H4 (cell line): ENCODE results near the gene CHD5. TPM values are rescaled to one million over a fixed set of nuclear protein-coding genes. Genes with fewer than 3 reads are reported as not detected.
A peak's percentile ranks its signal among the peaks of the same experiment; 100 is the strongest.

Source experiments
- DNase-seq: peaks from one replicate; pipeline ENCODE4 v3.0.0-alpha.2; 2015; ENCODE audit warnings: low spot score
- total RNA-seq: library from RNA; depleted of rRNA; stranded (reverse); fragments of >200 nt; shearing (Covaris generic); gene quantifications from 2 replicates; pipeline ENCODE4 v1.2.3, GENCODE V29; 2014

The CHD5 gene
- total RNA-seq, 1 experiment from 2014 or later: 0.04 TPM

DNA sequence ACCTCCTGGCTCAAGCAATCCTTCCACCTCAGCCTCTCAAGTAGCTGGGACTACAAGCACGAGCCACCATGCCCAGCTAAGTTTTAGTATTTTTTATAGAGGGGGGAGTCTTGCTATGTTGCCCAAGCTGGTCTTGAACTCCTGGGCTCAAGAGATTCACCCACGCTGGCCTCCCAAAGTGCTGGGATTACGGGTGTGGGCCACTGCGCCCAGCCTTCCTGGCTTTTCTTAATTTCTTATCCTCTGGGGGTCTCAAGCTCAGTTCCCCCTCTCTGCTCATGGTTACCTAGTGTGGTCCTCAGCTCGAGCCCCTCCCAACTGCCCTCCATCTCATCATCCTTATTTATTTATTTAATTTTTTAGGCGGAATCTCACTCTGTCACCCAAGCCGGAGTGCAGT, 22.1 kb upstream of the CHD5 start:
- no peak for DNase-seq

GRCh38 chr1:6200188-6200809, 20.2 kb upstream of the CHD5 start:
- DNase-seq: no peak

DNA sequence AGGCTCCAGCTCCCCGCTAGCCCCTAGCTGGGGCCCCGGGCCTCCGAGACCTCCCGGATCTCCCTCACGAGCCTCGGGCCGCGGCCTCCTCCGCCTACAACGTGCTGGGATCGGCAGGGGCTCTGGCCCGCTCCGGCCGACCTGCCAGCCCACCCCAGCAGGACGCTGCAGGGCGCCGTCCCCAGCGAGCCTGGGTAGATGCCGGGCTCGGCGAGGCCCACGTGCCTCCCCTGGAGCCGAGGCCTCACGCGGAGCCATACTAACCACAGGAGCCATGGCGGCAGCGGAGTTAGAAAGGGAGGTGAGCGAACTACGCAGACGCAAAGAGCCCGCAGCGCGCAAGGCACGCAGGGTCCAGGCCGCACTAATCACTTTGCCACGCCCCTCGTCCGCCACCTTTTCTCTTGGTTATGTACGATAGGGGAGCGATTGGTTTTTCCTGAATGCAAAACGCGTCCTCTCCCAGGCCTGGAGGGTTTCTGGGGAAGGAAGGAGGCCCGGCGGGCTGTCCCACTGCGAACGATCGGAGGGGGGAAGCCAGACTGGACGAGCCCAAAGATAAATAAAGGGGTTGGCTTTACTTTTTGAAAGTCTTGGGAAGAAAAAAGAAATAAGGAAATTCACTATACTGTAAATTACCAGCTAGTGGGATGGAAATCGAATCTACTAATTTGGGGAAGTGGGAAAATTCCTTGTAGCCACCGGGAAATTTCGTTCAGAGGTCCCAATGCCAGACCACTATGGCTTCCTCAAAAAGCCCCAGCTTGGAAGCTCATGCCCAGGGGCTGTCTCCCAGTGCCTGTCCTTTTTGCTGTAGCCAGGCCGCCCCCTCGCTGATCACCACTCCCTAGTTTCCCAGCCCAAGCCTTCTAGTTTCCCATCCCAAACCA, 19.4 kb upstream of the CHD5 start, which contains the start of gene RPL22:
Gene RPL22, minus strand, starts transcription at position 298 of the 890 bp plus-strand sequence. Its CDS starts 22 bp downstream, at position 276.
- DNase-seq: peak; percentile 97

DNA sequence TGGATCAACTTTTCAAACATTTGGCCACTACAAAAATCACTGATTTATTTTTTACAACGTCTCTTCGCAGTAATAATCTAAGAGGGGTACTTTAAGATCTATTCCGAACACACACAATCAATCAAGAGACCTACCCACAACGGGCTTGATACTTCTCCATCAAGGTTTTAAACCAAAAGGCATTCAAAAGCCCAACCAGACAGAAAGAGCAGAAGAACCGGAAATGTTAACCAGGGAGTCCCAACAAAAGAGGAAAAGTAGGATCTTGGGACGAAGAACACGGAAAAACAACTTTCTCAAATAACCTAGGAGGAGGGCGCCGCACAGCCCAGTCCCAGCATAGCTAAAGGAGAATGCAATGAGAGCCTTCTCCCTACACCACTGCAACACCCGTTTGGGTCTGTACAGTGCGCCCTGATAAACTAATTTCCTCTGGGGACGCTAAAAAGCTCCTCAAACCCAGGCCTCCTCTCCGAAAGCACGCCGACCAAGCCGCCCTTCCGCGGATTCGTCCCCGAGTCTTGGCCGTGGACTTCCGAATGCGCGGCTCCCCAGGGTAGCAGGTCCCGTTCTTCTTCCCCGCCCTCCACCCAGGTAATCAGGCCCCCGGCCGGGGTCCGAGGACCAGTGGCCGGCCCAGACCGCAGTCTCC, 18.7 kb upstream of the CHD5 start:
- no peak for DNase-seq

GRCh38 chr1:6197746-6198427, 17.8 kb upstream of the CHD5 start:
- no peak for DNase-seq

GRCh38 chr1:6191968-6192367, 11.8 kb upstream of the CHD5 start:
- DNase-seq: no peak

DNA sequence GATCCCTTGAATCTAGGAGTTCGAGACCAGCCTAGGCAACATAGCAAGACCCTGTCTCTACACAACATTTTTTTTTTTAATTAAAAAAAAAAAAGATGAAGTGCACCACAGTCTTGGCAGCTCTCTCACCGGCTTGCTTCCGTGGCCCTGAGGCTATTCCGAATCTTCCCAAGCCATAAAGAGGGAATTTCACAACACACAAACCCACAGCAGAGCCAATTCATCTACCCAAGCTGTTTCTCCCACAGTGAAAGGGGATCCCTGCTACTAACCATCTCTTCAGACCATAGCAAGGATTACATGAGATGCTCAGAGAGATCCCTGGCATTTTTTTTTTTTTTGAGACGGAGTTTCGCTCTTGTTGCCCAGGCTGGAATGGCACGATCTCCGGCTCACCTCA, 8.3 kb upstream of the CHD5 start:
- DNase-seq: no peak

DNA sequence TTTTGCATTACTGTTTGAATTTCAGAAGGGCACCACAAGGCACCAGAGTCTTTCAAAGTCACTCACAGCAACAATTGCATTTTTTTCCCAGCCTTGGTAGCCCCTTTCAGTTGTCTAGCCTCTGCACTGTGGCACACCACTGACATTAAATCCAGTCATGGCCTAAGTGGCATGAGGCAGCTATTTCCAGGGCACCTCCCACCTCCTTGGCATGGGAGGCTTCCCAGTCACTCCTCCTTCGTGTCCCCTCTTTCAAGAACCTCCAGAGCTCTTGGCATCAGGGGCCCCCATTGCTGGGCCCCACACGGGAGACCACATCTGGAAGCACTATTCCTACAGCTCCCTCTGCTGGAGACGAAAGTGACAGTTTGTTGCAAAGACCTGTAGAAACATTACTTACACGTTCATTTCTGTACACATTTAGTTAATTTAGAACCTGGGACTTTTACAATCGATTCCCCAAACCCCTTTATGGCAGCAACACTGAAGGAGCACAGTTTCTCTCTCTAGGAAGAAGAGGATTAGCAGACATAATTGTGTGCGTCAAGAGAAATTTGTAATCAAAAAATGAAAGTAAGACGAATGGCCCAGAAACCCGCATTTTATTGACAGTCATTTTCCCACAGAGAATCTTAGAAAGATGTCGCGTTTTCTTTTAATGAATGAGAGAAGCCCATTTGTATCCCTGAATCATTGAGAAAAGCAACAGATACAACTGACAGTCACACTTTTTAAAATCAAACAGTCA, 5.7 kb upstream of the CHD5 start:
- no peak for DNase-seq

DNA sequence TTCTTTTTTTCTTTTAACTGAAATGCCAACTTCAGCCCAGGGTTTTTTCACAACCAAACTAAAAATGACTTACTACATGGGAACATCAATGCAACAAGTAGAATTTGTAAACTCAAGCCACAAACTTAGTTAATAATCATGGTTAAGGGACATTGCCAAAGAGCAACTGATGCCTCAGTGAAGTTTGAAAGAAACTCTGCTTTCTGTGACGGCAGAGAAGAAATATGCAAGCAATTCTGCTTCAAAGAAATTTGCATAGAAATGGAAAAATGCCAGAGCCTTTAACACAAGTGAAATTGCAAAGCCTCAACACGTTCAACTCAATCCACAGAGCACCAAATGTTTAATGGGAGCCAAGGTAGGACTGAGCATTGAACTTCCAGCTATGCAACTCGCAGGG, 5.0 kb upstream of the CHD5 start:
- DNase-seq: no peak

DNA sequence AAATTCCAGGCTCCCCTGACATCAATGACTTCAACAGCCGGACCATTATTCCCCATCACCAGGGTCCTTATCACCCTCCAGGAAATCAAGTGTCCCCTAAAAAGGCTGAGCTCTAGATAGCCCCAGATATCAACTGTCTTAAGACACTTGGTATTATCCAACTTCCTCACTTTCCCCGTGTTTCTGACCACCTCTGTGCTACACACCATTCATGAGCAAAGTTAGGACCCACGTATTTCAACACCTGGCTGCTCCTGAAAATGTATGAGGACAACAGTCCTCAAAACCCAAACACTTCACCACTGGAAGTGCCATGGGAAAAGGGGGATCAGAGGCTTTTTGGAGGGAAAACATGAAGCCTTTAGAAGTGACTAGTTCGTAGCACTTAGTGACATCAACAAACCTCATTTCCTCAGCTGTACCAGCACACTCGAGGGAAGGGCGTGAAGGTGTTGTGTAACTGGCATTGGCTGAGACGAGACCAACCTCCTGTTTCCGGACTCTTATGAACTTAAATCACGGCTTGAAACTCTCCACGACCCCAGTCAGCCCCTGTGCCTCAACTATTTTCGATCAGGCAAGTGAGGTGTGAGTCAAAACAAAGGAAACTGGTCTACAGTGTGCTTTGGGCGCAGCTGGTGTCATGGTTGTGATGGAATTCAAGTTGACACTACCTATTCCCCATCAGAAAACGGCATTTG, 4.1 kb upstream of the CHD5 start:
- no peak for DNase-seq

- DNase-seq: no peak
Measured at GRCh38 chr1:6183520-6183989, 3.4 kb upstream of the CHD5 start.

GRCh38 chr1:6181347-6181770, 1.2 kb upstream of the CHD5 start:
- DNase-seq: no peak

DNA sequence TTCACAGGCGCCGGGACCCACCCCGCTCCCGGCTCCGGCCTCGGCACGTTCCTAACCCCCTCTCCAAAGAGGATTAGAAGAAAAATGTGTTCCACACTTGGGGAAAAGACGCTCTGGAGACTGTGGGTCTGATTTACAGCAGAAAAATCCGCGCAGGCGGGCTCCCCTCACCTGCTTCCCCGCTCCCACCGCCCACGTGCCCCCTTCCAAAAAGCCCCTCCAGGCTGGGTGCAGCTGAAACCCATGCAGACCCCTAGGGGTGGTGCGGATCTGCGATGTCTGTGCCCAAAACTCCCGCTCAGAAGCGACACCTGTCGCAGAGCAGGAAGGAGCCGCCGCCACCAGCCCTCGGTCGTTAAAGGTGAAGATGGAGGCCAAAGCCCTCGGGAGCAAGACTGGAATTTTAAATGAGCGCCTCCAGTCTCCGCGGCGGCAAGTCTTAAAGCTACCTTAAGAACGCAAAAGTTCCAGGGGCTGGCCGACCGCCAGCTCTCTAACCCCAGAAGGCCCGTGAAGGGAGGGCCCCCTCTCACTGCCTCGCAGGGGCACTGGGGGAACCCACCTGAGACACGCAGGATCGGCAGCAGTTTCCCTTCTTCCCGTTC, 688 bp upstream of the CHD5 start:
- DNase-seq: no peak

DNA sequence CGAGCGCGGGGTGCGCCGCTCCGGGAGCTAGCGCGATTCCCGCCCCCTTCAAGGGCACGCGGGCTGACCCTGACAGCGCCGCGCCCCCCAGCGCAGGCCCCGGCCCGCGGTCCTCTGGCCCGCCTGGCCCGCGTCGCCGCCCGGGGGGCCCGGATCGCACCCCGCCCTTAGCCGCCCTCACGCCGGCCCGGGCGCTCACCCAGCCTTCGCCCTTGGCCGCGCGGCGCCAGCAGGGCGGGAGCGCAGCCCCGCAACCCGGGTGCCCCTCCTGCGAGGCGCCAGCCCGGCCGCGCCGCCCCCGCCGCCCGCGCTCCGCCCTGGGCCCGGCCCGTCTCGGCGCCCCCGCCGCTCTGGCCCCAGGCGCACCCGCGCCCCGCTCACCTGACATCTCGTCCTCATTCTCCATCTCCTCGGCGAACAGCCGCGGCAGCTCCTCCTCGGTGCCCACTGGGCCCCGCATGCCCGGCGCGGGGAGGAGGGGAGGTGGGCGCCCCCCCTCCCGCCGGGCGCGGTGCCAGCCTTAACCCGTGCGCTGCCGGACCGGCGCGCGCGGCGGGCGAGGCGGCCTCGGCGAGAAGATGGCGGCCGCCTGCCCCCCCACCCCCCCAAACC, 451 bp downstream of the CHD5 start:
- DNase-seq: no peak

- no peak for DNase-seq
Measured at GRCh38 chr1:6178751-6179563, 1.2 kb downstream of the CHD5 start.

DNA sequence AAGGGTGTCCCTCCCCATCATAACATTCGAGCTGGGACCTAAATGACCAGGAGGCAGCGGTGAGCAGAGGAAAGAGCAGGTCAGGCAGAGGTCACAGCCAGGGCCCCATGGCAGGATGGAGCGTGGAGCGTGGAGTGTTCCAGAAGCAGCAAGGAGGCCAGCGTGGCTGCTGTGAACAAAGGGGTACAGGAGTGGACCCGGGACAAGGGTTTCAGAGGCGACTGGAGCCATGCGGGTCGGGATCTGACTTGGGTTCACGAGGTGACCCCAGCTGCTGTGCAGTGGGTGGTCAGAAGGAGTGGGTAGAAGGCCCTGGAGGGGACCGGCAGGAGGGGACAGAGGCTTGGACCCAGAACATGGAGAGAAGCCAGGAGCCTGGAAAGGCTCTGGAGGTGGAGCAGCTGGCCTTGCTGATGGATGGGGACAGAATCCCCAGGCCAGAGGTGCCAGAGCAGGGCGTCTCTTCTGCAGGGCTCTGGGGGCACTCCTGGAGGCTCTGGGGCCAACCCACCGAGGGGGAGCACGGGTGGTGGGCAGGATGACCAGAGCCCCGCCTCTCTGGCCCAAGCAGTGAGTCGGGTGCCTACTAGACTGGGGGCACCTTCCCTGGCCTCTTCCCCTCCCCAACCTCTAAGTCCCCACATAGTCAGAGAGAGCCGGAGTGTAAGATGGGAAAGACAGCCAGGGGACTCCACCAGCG, 2.3 kb downstream of the CHD5 start:
- no peak for DNase-seq

DNA sequence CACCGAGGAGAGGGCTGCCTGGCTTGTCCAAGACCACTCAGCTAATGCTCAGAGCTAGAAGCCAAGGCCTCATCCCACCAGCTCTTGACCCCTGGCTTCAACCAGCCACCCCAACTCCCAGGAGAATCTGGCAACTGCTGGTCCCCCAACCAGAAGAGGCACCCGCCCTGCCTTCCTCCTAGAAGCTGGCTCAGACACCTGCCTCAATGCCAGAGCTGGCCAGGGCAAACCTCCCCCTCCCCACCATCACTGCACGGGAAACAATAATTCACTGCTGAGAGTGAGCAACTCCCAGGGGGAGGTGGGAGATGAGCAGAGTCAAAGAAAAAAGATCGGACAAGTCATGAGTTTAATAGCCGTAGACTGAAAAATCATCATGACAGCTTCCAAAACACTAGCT, 3.3 kb downstream of the CHD5 start:
- no peak for DNase-seq

GRCh38 chr1:6175411-6175828, 4.7 kb downstream of the CHD5 start:
- no peak for DNase-seq
